DOHH2 (cell line): ENCODE results near the gene TDRD9.

Experiments
- EZH2phosphoT487 ChIP-seq: fragments of 200-600 bp; sonication (generic); IDR thresholded peaks from 2 replicates; pipeline ENCODE4 v1.6.1; 2017; ENCODE audit warnings: borderline replicate concordance, mild to moderate bottlenecking, antibody characterized with exemption, low read length, moderate library complexity, mixed read lengths
- TF ChIP-seq, protein P1 (sequence below): fragments of 200-600 bp; sonication (generic); IDR thresholded peaks from one replicate; pipeline ENCODE4 v1.5.1; 2014; ENCODE audit warnings: antibody characterized with exemption, mild to moderate bottlenecking, low read depth, low read length; ENCODE audit not compliant: poor library complexity, severe bottlenecking

GRCh38 chr14:103890821-103891666 lies 37.2 kb upstream of the TDRD9 start:
- TF ChIP-seq, protein P1, sequence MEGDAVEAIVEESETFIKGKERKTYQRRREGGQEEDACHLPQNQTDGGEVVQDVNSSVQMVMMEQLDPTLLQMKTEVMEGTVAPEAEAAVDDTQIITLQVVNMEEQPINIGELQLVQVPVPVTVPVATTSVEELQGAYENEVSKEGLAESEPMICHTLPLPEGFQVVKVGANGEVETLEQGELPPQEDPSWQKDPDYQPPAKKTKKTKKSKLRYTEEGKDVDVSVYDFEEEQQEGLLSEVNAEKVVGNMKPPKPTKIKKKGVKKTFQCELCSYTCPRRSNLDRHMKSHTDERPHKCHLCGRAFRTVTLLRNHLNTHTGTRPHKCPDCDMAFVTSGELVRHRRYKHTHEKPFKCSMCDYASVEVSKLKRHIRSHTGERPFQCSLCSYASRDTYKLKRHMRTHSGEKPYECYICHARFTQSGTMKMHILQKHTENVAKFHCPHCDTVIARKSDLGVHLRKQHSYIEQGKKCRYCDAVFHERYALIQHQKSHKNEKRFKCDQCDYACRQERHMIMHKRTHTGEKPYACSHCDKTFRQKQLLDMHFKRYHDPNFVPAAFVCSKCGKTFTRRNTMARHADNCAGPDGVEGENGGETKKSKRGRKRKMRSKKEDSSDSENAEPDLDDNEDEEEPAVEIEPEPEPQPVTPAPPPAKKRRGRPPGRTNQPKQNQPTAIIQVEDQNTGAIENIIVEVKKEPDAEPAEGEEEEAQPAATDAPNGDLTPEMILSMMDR = no peak
- no peak for TF ChIP-seq EZH2phosphoT487
